ENCODE data around the gene SLC1A2. TPM values are rescaled to one million over a fixed set of nuclear protein-coding genes. Genes with fewer than 3 reads are reported as not detected.

Gene SLC1A2
- total RNA-seq, 1 experiment from 2014 or later: 0.50 TPM

- TF ChIP-seq ZNF232 (CRISPR knock-in tag; IDR thresholded peaks at IDR 0.05): no peak
- TF ChIP-seq ELF4 (CRISPR knock-in tag; IDR thresholded peaks at IDR 0.05; ENCODE audit: low read depth): no peak
- no peak for TF ChIP-seq NR3C1 (CRISPR knock-in tag; conservative IDR thresholded peaks at IDR 0.05; ENCODE audit: low read depth)
- no peak for TF ChIP-seq ATF3 (CRISPR knock-in tag; conservative IDR thresholded peaks at IDR 0.05)
- TF ChIP-seq FOXP1 (CRISPR knock-in tag; IDR thresholded peaks at IDR 0.05; ENCODE audit: borderline replicate concordance): no peak
- no peak for TF ChIP-seq SP1 (CRISPR knock-in tag; conservative IDR thresholded peaks at IDR 0.05)
- TF ChIP-seq HMGA2 (CRISPR knock-in tag; IDR thresholded peaks at IDR 0.05): no peak
- TF ChIP-seq SMAD4 (CRISPR knock-in tag; IDR thresholded peaks at IDR 0.05): no peak
- TF ChIP-seq ZNF425 (CRISPR knock-in tag; conservative IDR thresholded peaks at IDR 0.05): no peak
- no peak for TF ChIP-seq ZMAT4 (CRISPR knock-in tag; IDR thresholded peaks at IDR 0.05)
- Mint-ChIP-seq H3K36me3 (peaks cover 21% of the 10 kb centered on the region), H3K27me3 (ENCODE audit: low read depth) (peaks cover 41% of the 10 kb centered on the region), H3K9me3 (peaks cover 34% of the 10 kb centered on the region), H3K4me1 (peaks cover 6% of the 10 kb centered on the region), H3K27ac (no peak overlapping the region), H3K4me3 (no peak overlapping the region)
- ATAC-seq (no peak), DNase-seq (ENCODE audit: low spot score) (no peak)
- ChIA-PET POLR2A (no interaction called here), CTCF (no interaction called here)
Measured at GRCh38 chr11:35335226-35335625, 84.1 kb downstream of the SLC1A2 start.

- peaks cover 9% of the 10 kb centered on the region for H3K4me1 Mint-ChIP-seq
- no peak for ATAC-seq
- ChIA-PET CTCF (interaction anchor here (1.6 kb wide), 1 partner anchor 15 kb away, joined by 5 read pairs; no protein-coding TSS in a partner anchor), POLR2A (no interaction called here)
- peaks cover 21% of the 10 kb centered on the region for H3K36me3 Mint-ChIP-seq
- no peak overlapping the region for H3K27ac Mint-ChIP-seq
- no peak for DNase-seq (ENCODE audit: low spot score)
- peaks cover 34% of the 10 kb centered on the region for H3K9me3 Mint-ChIP-seq
- no peak overlapping the region for H3K4me3 Mint-ChIP-seq
- H3K27me3 Mint-ChIP-seq (ENCODE audit: low read depth): peaks cover 48% of the 10 kb centered on the region
- no peak for TF ChIP-seq HMGA2 (CRISPR knock-in tag; IDR thresholded peaks at IDR 0.05)
- no peak for TF ChIP-seq AFF4 (CRISPR knock-in tag; IDR thresholded peaks at IDR 0.05; ENCODE audit: borderline replicate concordance)
- TF ChIP-seq USF2 (CRISPR knock-in tag; IDR thresholded peaks at IDR 0.05): no peak
- TF ChIP-seq ZNF416 (CRISPR knock-in tag; IDR thresholded peaks at IDR 0.05): no peak
- no peak for TF ChIP-seq ATF3 (CRISPR knock-in tag; conservative IDR thresholded peaks at IDR 0.05)
- no peak for TF ChIP-seq ZNF512 (CRISPR knock-in tag; IDR thresholded peaks at IDR 0.05; ENCODE audit: borderline replicate concordance)
- TF ChIP-seq E2F5 (CRISPR knock-in tag; IDR thresholded peaks at IDR 0.05): no peak
- no peak for TF ChIP-seq MAX (CRISPR knock-in tag; IDR thresholded peaks at IDR 0.05)
- no peak for TF ChIP-seq NFE2L1 (CRISPR knock-in tag; IDR thresholded peaks at IDR 0.05)
- no peak for TF ChIP-seq ZNF423 (CRISPR knock-in tag; IDR thresholded peaks at IDR 0.05)
- no peak for TF ChIP-seq CREB1 (CRISPR knock-in tag; IDR thresholded peaks at IDR 0.05)
- TF ChIP-seq SOX15 (CRISPR knock-in tag; IDR thresholded peaks at IDR 0.05): no peak
- TF ChIP-seq ZNF138 (CRISPR knock-in tag; conservative IDR thresholded peaks at IDR 0.05): no peak
- TF ChIP-seq ELF4 (CRISPR knock-in tag; IDR thresholded peaks at IDR 0.05; ENCODE audit: low read depth): no peak
- TF ChIP-seq ZBTB43 (CRISPR knock-in tag; IDR thresholded peaks at IDR 0.05): no peak
Measured at GRCh38 chr11:35334385-35335090, 84.8 kb downstream of the SLC1A2 start.
